C4-2B (cell line): ENCODE data around the gene EPS15.

ENCODE experiments used
- ZFX ChIP-seq: fragments of 450-650 bp; IDR thresholded peaks from 2 replicates; pipeline ENCODE4 v1.6.1; 2017
- TF ChIP-seq, protein P1 (sequence below): fragments of 450-650 bp; conservative IDR thresholded peaks from 2 replicates; pipeline ENCODE4 v1.5.1; 2017; ENCODE audit warnings: mild to moderate bottlenecking

DNA sequence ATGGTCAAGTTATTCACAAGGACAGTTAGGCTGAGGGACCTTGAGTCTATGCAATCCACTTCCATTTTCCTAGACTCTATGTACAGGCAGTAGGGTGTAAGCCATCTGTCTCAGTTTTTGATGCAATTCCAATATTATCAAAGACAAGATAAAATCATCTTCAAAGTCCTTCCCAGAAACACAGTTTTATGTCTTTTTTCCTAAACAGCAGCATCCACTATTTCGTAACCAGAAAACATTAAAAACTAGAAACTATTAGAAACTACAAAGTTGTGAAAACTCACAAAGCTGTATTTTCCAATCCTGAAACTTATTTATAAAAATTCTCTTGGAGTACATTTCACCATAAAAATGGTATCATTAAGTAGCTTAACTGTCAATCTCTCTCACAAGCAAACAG is 93.8 kb downstream of the EPS15 start:
- TF ChIP-seq, protein P1, sequence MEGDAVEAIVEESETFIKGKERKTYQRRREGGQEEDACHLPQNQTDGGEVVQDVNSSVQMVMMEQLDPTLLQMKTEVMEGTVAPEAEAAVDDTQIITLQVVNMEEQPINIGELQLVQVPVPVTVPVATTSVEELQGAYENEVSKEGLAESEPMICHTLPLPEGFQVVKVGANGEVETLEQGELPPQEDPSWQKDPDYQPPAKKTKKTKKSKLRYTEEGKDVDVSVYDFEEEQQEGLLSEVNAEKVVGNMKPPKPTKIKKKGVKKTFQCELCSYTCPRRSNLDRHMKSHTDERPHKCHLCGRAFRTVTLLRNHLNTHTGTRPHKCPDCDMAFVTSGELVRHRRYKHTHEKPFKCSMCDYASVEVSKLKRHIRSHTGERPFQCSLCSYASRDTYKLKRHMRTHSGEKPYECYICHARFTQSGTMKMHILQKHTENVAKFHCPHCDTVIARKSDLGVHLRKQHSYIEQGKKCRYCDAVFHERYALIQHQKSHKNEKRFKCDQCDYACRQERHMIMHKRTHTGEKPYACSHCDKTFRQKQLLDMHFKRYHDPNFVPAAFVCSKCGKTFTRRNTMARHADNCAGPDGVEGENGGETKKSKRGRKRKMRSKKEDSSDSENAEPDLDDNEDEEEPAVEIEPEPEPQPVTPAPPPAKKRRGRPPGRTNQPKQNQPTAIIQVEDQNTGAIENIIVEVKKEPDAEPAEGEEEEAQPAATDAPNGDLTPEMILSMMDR: no peak
- no peak for TF ChIP-seq ZFX
